ENCODE results near the gene PCSK5.
A peak's percentile ranks its signal among the peaks of the same experiment; 100 is the strongest.

Gene PCSK5

GRCh38 chr9:76373173-76373783 lies 482.8 kb downstream of the PCSK5 start:
- peaks cover 8% of the 10 kb centered on the region for H3K36me3 Mint-ChIP-seq
- H3K4me1 Mint-ChIP-seq, result no peaks in the 10 kb centered on the region
- H3K27ac Mint-ChIP-seq, result no peak overlapping the region
- ATAC-seq, result no peak
- H3K27me3 Mint-ChIP-seq, result no peaks in the 10 kb centered on the region
- H3K9me3 Mint-ChIP-seq, result no peaks in the 10 kb centered on the region
- H3K4me3 Mint-ChIP-seq, result no peak overlapping the region

- H3K9me3 Mint-ChIP-seq, result no peaks in the 10 kb centered on the region
- no peak overlapping the region for H3K27ac Mint-ChIP-seq
- no peak overlapping the region for H3K4me3 Mint-ChIP-seq
- no peaks in the 10 kb centered on the region for H3K4me1 Mint-ChIP-seq
- H3K27me3 Mint-ChIP-seq, result no peaks in the 10 kb centered on the region
- peaks cover 8% of the 10 kb centered on the region for H3K36me3 Mint-ChIP-seq
- ATAC-seq, result no peak
Measured at GRCh38 chr9:76373784-76374474, 483.5 kb downstream of the PCSK5 start.

GRCh38 chr9:76374783-76375559 lies 484.5 kb downstream of the PCSK5 start:
- Mint-ChIP-seq H3K9me3 (no peaks in the 10 kb centered on the region), H3K4me1 (no peaks in the 10 kb centered on the region), H3K27ac (no peak overlapping the region), H3K4me3 (no peak overlapping the region), H3K27me3 (no peaks in the 10 kb centered on the region), H3K36me3 (peaks cover 8% of the 10 kb centered on the region)
- ATAC-seq, result no peak

GRCh38 chr9:76377791-76378190 lies 487.3 kb downstream of the PCSK5 start:
- no peak for ATAC-seq
- peaks cover 12% of the 10 kb centered on the region for H3K36me3 Mint-ChIP-seq
- H3K27me3 Mint-ChIP-seq, result no peaks in the 10 kb centered on the region
- H3K9me3 Mint-ChIP-seq, result no peaks in the 10 kb centered on the region
- no peak overlapping the region for H3K27ac Mint-ChIP-seq
- H3K4me3 Mint-ChIP-seq, result no peak overlapping the region
- H3K4me1 Mint-ChIP-seq, result no peaks in the 10 kb centered on the region

GRCh38 chr9:76378367-76379073 lies 488.0 kb downstream of the PCSK5 start:
- ATAC-seq, result no peak
- no peaks in the 10 kb centered on the region for H3K27me3 Mint-ChIP-seq
- no peaks in the 10 kb centered on the region for H3K9me3 Mint-ChIP-seq
- H3K27ac Mint-ChIP-seq, result no peak overlapping the region
- H3K36me3 Mint-ChIP-seq, result peaks cover 19% of the 10 kb centered on the region
- no peak overlapping the region for H3K4me3 Mint-ChIP-seq
- H3K4me1 Mint-ChIP-seq, result no peaks in the 10 kb centered on the region

- no peaks in the 10 kb centered on the region for H3K9me3 Mint-ChIP-seq
- peaks cover 26% of the 10 kb centered on the region for H3K36me3 Mint-ChIP-seq
- no peaks in the 10 kb centered on the region for H3K4me1 Mint-ChIP-seq
- H3K4me3 Mint-ChIP-seq, result no peak overlapping the region
- no peak for ATAC-seq
- H3K27me3 Mint-ChIP-seq, result no peaks in the 10 kb centered on the region
- H3K27ac Mint-ChIP-seq, result no peak overlapping the region
Measured at GRCh38 chr9:76379494-76379893, 489.0 kb downstream of the PCSK5 start.

- Mint-ChIP-seq H3K36me3 (peaks cover 19% of the 10 kb centered on the region), H3K4me3 (no peak overlapping the region), H3K27me3 (no peaks in the 10 kb centered on the region), H3K27ac (no peak overlapping the region), H3K9me3 (peaks cover 2% of the 10 kb centered on the region), H3K4me1 (peaks cover 26% of the 10 kb centered on the region)
- no peak for ATAC-seq
Measured at GRCh38 chr9:76390656-76391055, 500.2 kb downstream of the PCSK5 start.

- no peaks in the 10 kb centered on the region for H3K27me3 Mint-ChIP-seq
- H3K36me3 Mint-ChIP-seq, result peaks cover 11% of the 10 kb centered on the region
- H3K4me3 Mint-ChIP-seq, result peak within 1 kb of the TSS; percentile 99
- H3K9me3 Mint-ChIP-seq, result peaks cover 2% of the 10 kb centered on the region
- ATAC-seq, result peak; percentile 92
- peaks cover 27% of the 10 kb centered on the region for H3K4me1 Mint-ChIP-seq
- peak within 1 kb of the TSS; percentile 92 for H3K27ac Mint-ChIP-seq
Measured at GRCh38 chr9:76394195-76394959, 503.9 kb downstream of the PCSK5 start, which contains the start of gene RFK. RFK (minus strand) TSS chr9:76394426; CDS start chr9:76394171, 255 bp downstream.

- H3K4me1 Mint-ChIP-seq, result peaks cover 27% of the 10 kb centered on the region
- H3K27me3 Mint-ChIP-seq, result no peaks in the 10 kb centered on the region
- peak overlapping the region; percentile 92 for H3K27ac Mint-ChIP-seq
- H3K9me3 Mint-ChIP-seq, result peaks cover 2% of the 10 kb centered on the region
- peak; percentile 67 for ATAC-seq
- H3K4me3 Mint-ChIP-seq, result peak overlapping the region; percentile 99
- peaks cover 11% of the 10 kb centered on the region for H3K36me3 Mint-ChIP-seq
Measured at GRCh38 chr9:76394960-76395252, 504.4 kb downstream of the PCSK5 start.

- Mint-ChIP-seq H3K27ac (peak overlapping the region; percentile 92), H3K4me1 (peaks cover 27% of the 10 kb centered on the region), H3K27me3 (no peaks in the 10 kb centered on the region), H3K9me3 (peaks cover 2% of the 10 kb centered on the region), H3K36me3 (peaks cover 11% of the 10 kb centered on the region), H3K4me3 (peak overlapping the region; percentile 55)
- ATAC-seq, result no peak
Measured at GRCh38 chr9:76395381-76395780, 504.9 kb downstream of the PCSK5 start.

- H3K9me3 Mint-ChIP-seq, result peaks cover 2% of the 10 kb centered on the region
- H3K27ac Mint-ChIP-seq, result no peak overlapping the region
- H3K36me3 Mint-ChIP-seq, result peaks cover 11% of the 10 kb centered on the region
- no peaks in the 10 kb centered on the region for H3K27me3 Mint-ChIP-seq
- no peak overlapping the region for H3K4me3 Mint-ChIP-seq
- ATAC-seq, result no peak
- H3K4me1 Mint-ChIP-seq, result peaks cover 21% of the 10 kb centered on the region
Measured at GRCh38 chr9:76396144-76396543, 505.7 kb downstream of the PCSK5 start.

- Mint-ChIP-seq H3K36me3 (peaks cover 11% of the 10 kb centered on the region), H3K27me3 (no peaks in the 10 kb centered on the region), H3K9me3 (peaks cover 2% of the 10 kb centered on the region), H3K27ac (no peak overlapping the region), H3K4me3 (no peak overlapping the region), H3K4me1 (peaks cover 21% of the 10 kb centered on the region)
- ATAC-seq, result no peak
Measured at GRCh38 chr9:76396597-76396996, 506.1 kb downstream of the PCSK5 start.

GRCh38 chr9:76399856-76400255 lies 509.4 kb downstream of the PCSK5 start:
- ATAC-seq, result no peak
- no peaks in the 10 kb centered on the region for H3K27me3 Mint-ChIP-seq
- no peak overlapping the region for H3K27ac Mint-ChIP-seq
- H3K9me3 Mint-ChIP-seq, result no peaks in the 10 kb centered on the region
- H3K4me1 Mint-ChIP-seq, result peaks cover 20% of the 10 kb centered on the region
- H3K4me3 Mint-ChIP-seq, result no peak overlapping the region
- H3K36me3 Mint-ChIP-seq, result no peaks in the 10 kb centered on the region

- Mint-ChIP-seq H3K27ac (no peak overlapping the region), H3K9me3 (no peaks in the 10 kb centered on the region), H3K4me3 (no peak overlapping the region), H3K27me3 (no peaks in the 10 kb centered on the region), H3K4me1 (peaks cover 14% of the 10 kb centered on the region), H3K36me3 (no peaks in the 10 kb centered on the region)
- no peak for ATAC-seq
Measured at GRCh38 chr9:76400534-76401096, 510.1 kb downstream of the PCSK5 start.

All from stimulated activated memory B cell treated with anti-CD40 and anti-IgM and Interleukin-4, amounts not matched to agents 10 μg/mL and 1 μg/mL and 100 μg/mL, for 72 hours (primary cell).